NOMO-1 treated with dmso at 0.1 percent for 144 hours (cell line): Measurements from ENCODE around the gene EVC.
"Not testable (repeated sequence)": the region's sequence is repeated elsewhere in the genome, so short reads cannot be mapped to it uniquely, and the experiment has no call there.

ENCODE experiments used
- DNase-seq: peaks from one replicate; lab custom pipeline; 2025; ENCODE audit not compliant: unreplicated experiment; lab: John Stamatoyannopoulos, UW

EVC gene

DNA sequence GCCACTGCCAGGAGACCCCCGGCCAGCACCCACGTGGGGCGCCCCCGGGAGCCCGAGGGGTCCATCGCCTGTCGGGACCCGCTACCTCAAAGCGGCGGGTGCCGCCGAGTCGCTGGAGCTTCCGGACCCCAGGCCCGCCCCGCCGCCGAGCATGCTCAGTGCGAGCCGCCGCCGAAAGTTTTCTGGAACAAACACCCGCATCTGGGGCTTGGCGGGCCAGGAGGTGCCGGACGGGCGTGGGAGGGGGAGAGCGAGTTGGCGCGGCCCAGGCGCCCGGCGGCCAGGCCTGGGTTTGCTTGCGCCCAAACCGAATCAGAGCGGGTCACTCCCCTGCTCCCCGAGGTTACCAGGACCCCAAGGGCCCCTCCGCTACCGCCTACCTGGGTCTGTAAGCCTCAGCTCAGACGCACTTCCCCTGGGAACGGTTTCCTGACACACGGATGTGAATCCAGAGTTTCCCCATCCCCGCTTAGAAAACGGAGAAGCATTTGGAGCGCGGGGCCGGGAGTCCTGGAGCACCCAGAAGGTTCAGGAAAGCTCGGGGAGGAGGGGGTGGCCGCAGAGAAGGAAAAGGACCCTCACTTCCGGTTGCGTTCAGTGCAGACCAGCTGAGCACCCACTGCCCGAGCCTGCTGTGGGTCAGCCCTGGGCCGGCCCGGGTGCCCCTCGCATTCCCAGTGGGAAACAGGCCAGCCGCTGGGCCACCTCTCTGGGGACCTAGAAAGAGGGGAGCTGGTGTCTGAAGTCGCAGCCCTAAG is 2.4 kb upstream of the EVC start, which contains the start of gene EVC2:
EVC2 (minus strand) TSS at position 111 of the 758 bp plus-strand sequence; CDS start at position 65, 46 bp downstream.
- no peak for DNase-seq

DNA sequence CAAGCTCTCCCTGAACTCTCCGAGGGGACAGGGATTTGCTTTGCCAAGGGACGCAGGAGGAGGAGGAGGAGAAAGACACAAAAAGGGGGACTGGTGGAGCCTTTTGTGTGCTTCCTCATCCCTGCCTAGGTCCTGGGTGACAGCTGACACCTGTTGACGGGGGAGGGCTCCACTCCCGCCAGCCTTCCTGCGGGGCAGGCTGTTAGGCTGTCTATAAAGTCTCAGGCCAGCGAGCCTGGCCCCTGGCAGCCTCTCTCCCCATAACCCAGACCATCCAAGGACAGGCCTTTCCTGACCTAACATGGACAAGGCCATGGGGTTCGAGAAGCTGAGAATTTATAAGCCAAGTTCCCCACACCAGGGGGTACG is 1.8 kb upstream of the EVC start:
- DNase-seq = no peak

DNA sequence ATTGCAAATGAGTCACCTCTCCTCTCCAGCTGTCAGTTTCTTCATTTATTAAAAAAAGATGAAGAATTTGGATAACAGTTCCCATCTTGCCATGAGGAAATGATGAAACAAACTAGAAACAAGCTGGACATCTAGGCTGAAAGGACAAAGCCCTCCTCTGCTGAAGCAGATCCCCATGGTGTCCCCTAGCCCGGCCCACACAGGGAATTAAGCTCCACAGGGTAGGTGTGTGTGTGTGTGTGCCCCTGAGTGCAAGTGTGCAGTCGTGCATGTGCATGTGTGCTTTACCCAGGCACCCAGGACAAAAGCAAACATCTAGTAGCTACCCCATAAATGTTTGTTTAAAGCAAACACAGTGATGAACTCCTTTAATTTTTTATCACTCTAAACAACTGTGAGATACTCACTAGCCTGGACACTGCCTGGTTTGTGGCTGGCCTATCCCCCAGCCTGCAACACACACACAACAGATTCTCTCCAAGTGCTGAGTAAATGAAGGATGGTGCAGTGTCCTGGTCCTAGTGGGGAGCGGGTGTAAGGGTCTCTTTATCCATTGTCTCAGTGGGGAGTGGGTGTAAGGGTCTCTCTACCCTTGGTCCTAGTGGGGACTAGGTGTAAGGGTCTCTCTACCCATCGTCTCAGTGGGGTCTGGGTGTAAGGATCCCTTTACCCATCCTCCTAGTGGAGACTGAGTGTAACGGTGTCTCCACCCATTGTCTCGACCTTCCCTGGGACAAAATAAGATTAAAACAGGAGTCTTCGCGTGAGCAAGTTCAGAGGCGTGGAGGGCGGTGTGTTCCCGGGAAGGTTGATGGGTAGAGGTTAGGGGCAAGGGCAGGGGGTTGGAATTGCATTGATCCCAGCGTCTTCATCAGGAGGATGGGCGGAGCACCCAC is 688 bp upstream of the EVC start:
- DNase-seq = no peak

- DNase-seq = no peak
Measured at GRCh38 chr4:5711479-5712184, 631 bp downstream of the EVC start.

DNA sequence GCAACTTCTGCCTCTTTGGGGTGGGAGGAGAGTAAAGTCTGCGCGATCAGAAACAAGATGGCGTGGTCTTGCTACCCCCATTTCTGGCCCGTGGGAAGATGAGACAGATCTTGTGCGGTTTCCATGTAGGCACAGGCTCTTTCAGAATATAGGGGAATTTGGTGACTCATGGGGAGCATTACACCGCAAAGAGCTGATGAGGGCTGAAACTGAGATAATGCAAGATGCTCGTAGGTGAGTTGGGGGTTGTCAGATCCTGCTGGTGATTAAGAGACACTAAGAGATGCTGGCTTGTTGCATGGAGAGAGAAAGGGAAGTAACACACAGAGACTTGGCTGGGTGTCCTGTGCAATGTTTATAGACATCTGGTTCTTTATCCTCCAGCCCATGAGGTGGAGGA is 1.5 kb downstream of the EVC start:
- no peak for DNase-seq

DNA sequence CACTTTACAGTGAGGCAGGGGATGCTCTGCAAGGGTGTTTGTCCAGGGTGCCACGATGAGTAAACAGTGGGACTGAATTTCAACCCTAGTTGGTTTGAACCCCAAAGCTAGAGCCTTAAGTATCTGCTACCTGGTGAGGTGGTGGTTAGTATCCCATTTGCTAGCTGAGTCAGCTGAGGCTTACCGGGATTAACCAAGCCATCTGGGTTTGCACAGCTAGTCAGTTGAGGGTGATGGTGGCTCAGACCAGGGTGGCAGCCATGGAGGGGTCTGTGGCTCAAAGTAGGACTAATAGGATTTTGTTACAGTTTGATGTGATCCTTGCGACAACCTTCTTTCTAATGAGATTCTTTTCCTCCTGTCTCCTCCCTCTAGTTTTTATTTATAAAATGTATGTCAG is 1.9 kb downstream of the EVC start:
- no peak for DNase-seq

DNA sequence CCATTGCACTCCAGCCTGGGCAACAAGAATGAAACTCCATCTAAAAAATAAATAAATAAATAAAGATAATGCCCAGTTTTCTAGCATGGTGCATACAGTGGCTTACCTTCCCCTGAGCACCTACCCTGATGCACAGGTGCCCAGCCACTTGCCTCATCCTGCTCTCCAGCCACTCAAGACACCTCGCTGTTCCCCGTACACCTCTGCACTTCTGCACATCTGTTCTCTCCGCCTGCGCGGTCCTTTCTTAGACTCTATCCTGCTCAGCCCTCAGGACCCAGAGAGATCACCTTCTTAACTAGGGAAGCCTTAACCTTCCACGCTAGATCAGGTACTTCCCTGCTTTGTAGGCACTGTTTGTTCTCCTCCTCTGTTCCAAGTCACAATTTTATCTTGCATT is 2.9 kb downstream of the EVC start:
- no peak for DNase-seq

DNA sequence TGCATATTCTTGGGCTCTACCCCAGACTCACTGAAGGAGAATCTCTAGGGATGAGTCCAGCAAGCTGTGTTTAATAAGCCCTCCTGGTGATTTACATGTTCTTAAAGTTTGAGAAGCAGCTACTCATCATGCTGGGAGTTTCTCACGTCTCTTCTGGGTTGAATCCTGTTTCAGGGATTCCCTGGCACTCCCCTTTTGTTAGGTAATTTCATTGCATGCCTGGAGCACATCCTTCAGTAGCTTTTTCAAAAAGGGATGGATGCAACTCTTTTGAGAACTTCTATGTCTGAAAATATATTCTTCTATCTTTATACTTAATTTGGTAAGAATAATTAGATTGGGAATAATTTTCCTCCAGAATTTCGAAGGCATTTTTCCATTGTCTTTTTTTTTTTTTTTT is 4.4 kb downstream of the EVC start:
- no peak for DNase-seq

DNA sequence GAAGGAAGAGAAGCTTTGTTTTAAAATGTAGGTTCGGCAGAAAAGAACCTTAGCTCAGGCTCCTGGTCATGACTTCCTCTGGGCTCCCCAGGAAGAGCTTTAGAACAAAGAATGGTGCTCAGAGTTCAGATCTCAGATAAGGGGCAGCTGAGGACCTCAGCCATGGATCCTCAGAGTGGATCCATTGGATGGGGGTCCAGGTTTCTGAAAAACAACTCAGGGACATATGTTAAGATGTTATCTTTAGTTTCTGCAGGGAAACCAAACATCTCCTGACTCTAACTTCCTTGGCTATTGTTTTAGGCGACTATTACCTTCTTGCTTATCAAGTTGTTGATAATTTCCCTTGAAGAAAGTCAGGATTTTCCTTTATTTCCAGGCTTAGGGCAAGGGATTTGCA is 5.4 kb downstream of the EVC start:
- DNase-seq = no peak

- no peak for DNase-seq
Measured at GRCh38 chr4:5717449-5718158, 6.6 kb downstream of the EVC start.

- no peak for DNase-seq
Measured at GRCh38 chr4:5718411-5718810, 7.4 kb downstream of the EVC start.

DNA sequence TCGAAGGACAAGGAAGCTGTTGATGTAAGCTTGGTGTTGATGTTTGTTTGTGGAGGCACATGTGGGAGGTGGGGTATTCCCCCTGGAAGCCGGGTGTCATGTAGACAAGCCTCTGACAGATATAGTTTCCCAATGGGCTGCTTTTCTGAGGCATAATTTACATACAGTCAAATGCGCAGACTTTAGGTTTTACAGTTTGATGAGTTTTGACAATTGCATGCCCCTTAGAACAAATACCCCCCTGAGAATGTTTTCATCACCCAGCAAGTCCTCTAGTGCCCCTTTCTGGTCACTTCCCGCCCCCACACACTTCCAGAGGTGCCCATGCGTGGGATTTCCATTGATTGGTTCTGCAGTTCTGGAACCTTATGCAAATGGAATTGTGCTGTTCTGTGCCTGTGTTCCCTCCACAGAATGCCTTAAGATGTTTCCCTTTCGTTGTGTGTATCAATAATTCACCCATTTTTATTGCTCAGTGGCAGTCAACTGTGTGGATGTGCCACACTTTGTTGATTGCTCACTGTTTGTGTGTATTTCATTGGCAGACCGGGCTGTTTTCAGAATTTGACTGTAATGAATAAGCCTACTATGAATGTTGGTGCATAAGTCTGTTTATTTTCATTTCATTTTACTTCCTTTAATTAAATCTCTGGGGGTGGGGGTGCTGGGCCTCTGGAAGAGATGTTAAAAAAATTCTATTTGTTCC is 8.5 kb downstream of the EVC start:
- DNase-seq = no peak

DNA sequence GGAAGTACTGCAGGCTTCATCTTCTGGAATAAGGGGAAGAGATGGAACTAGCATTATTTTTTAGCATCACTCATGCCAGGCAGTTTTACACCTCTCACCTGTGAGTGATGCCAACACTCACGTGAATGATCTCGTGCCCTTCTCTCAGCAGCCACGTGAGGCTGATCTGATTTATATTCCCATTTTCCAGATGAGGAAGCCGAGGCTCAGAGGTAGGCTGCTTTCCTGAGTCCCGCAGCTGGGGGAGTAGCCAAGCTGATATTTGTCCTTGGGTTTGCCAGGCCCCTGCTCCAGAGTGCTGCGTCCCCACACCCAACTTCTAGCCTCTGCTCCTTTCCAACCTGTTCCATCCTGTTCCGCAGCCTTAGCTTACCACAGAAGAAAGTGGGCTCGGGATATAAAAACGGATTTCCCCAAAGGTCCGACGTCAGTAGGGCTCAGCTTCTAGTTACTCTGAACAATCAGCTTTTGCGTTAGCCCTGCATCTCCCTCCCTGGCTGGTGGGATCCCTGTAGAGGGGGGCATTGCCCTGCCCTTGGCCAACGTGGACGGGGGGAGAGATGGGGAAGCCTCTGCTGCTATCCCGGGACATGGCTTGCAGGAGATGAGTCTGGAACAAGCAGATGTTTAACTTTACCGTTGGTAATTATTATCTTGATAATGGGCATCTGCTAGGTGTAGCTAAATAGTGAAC is 9.3 kb downstream of the EVC start:
- no peak for DNase-seq

DNA sequence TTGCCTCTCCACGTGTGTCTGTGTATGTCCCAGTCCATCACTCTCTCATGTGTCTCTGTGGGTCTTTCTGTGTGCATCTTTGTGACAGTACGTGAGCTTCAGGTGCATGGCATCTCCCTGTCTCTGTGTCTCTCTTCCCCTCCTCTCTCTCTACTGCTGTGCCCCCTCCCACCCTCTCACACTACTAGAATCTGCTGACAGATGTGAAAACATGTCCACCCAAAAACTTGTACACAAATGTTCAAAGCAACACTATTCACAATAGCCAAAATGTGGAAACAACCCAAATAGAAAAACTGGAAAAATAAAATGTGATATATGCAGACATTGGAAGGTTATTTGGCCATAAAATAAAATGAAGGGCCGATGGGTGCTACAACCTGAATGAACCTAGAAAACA is 10.0 kb downstream of the EVC start:
- DNase-seq = no peak

DNA sequence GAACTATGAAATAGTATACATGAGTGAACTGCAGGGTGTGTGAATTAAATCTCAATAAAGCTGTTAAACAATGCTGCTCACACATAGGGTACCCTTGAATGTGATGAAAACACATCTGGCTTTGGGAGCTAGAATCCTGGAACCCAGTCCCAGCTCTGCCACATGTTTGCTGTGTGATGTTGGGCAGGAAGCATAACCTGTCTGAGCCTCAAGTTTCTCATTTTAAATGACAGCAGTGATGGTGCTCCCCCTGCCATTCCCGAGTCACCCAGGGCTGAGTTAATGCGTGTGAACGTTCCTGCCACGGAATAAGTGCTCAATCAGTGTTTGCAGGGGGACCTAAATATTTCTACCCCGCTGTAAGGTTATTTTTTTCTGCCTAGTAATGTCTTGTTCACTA is 10.9 kb downstream of the EVC start:
- DNase-seq = no peak

GRCh38 chr4:5722328-5722727 is 11.3 kb downstream of the EVC start:
- DNase-seq = no peak

GRCh38 chr4:5724377-5724776 is 13.4 kb downstream of the EVC start:
- no peak for DNase-seq

DNA sequence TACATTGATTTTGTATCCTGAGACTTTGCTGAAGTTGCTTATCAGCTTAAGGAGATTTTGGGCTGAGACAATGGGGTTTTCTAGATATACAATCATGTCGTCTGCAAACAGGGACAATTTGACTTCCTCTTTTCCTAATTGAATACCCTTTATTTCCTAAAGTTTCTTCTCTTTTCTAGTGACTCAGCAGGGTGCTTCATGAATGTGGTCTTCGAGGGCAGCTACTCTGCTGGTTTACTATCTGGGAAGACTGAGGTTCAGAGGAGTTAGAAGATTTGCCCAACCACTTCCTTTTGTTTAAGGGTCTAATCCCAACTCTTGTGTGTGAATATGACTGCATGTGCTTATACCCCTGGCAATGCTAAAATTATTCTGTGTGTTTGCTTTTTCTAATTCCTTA is 17.4 kb downstream of the EVC start:
- DNase-seq = not testable (repeated sequence)

DNA sequence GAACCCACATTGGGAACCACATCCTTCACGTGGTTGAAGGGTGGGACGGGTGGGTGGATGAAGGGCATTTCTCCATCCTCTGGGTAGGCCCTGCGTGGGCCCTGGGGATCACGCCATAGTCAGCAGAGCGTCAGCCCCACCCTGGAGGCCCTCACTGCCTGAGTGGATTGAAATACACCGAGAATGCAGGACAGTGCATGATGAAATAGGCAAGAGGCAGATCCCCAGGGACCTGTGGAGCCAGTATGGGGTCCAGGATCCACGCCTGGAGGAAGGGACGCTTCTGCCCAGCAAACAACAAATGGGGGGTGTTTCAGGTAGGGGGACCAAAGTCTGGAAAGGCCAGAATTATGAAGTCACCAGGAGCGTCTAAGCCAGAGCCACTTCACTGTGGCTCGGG is 19.4 kb downstream of the EVC start:
- no peak for DNase-seq
